ENCODE measurements around the gene PYGB.
"Not testable (repeated sequence)": the region's sequence is repeated elsewhere in the genome, so short reads cannot be mapped to it uniquely, and the experiment has no call there.

Gene PYGB

GRCh38 chr20:25230166-25230831, 17.6 kb upstream of the PYGB start:
- DNase-seq (ENCODE audit: low read depth in 2 of 2): no peak

DNA sequence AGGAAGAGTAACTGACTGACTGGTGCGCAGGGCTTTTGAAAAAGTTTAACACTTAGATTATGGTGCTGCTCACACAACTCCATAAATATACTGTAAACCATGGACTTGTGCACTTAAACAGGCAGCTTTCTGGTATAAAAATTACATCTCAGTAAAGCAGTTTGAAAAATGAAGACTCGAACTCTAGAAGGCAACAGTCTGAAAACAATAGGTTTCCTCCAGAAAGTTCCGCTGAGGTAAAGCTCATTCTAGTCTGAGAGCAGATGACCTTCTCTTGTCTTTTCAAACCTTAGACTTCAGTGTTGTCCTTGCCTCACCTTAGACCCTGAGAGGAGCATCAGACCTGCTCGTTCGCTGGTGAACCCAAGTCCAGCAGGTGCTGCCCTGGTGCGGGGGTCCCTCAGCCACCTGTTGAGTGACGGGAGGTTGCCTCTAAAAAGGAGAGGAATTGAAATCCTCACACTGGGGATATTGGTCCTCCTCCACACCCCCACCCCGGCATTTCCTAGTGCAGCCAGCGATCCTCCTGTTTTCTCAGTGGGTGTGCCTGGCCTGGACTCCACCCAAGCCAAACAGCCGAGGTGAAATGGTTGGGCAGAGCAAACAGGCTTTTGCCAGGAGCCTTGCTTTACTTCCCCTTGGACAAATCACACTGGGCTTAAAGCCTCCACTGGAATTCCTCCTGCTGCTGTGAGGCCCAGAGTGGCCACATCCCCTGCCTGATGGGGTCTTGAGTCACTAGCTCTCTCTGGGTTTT, 14.7 kb upstream of the PYGB start:
- DNase-seq (ENCODE audit: low read depth in 2 of 2): no peak

DNA sequence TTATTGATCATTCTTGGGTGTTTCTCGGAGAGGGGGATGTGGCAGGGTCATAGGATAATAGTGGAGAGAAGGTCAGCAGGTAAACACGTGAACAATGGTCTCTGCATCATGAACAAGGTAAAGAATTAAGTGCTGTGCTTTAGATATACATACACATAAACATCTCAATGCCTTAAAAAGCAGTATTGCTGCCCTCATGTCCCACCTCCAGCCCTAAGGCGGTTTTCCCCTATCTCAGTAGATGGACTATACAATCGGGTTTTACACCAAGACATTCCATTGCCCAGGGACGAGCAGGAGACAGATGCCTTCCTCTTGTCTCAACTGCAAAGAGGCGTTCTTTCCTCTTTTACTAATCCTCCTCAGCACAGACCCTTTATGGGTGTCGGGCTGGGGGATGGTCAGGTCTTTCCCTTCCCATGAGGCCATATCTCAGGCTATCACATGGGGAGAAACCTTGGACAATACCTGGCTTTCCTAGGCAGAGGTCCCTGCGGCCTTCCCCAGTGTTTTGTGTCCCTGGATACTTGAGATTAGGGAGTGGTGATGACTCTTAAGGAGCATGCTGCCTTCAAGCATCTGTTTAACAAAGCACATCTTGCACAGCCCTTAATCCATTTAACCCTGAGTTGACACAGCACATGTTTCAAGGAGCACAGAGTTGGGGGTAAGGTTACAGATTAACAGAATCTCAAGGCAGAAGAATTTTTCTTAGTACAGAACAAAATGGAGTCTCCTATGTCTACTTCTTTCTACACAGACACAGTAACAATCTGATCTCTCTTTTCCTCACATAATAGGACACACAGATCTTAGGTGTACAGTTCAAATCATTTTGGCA, 13.7 kb upstream of the PYGB start:
- DNase-seq (ENCODE audit: low read depth in 2 of 2): not testable (repeated sequence)

- DNase-seq (ENCODE audit: low read depth in 2 of 2): no peak
Measured at GRCh38 chr20:25236450-25237304, 11.2 kb upstream of the PYGB start.

DNA sequence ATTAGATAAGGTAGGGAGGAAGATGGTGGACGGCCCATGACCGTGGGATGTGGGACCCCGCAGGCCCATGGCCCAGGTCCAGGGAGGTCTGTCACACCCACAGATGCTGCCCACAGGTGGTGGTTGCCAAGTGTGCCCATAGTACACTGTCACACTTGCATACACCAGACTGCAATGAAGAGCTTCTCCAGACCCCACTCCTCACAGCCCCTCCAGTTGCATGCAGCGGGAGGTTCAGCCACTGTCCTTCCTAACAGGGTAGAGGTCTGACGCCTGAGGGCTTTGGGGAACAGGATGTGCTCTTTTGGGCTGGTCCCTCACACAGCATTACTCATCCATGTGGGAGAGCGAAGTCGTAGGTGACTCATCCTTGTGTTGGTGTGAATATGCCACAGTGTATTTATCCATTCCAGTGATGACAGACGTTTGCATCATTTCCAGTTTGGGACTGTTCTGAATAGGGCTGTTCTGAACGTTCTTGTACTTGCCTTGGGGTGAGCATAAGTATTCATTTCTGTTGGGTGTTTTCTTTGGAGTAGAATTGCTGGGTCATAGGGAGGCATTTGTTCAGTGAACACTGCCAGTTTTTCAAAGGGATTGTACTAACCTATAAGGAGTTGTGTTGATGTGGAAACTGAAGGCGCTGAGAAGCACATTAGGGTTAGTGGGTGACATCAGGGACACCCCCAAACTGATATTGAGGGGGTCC, 10.1 kb upstream of the PYGB start:
- peak in 1 of 2 experiments; percentile 56 for DNase-seq (ENCODE audit: low read depth in 2 of 2)

DNA sequence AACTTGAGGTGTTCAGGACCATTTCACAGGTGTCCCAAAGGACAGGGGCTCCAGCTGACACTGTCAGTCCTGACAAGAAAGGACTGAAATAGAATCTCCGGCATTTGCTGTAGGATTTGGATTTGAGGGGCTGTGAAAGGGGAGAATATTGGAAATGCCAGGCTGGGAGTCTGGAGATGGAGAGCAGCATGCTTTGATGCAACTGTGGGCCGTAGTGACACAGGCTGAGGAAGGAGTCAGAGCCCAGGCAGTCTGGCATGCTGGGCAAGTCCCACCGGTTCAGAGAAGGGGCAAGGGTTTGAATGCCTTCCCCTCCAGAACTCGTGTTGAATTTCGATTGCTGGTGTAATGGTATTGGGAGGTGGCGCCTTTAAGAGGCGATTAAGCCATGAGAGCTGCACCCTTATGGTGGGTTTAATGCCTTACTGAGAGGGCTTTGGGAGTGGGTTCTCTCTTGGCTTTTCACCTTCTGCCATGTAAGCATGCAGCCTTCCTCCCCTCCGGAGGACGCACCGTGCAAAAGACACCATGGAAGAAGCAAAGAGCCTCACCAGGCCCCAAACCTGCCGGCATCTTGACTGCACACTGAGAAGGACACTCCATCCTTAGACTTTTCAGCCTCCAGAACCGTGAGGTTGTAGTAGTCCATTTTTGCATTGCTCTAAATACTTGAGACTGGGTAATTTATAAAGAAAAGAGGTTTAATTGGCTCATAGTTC, 9.4 kb upstream of the PYGB start:
- DNase-seq (ENCODE audit: low read depth in 2 of 2): no peak

DNA sequence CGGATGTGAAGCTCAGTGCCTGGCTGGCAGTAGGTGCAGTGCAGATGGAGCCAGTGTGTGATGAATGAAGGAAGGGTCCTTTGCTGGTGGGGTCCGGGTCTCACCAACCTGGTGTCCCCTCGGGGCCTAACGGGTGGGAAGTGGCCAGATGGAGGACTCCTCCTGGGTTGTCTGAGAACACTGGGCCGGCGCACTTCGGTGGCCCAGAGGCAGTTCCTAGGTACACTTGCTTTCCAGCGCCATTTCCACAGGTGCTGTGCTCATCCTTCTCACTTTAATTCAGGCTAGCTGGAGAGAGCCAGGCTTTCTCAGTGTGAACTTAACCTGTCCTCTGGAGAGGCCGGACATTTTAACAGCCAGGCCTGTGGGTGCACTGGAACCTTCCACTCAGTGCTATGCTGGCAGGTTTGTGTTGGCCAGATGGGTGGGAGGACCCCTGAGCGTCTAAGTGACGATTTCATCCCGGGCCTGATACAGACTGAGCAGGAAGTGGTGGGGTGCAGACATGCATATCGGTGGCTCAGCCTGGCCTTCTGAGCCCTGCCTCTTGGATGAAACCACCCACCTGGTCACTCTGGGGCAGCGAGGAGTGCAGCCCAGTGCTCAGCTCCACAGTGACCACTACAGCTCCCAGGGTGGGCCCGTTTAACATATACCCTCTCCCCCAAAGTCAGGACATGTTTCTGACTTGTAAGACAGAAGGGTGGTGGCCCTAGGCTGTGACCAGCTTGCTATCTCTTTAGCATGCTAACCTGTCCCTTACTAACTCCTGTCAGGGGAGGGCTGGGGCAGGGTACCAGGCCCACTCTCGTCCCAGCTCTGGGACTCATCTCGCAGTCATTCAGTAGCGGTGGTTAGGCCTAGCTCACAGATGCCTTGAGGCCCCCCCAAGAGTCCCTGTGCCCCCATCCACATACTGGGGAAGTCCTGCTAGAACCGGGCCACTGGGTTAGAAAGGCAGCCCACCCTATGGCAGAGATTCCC, 8.2 kb upstream of the PYGB start:
- DNase-seq (ENCODE audit: low read depth in 2 of 2): no peak

- not testable (repeated sequence) for DNase-seq (ENCODE audit: low read depth in 2 of 2)
Measured at GRCh38 chr20:25240851-25241658, 6.8 kb upstream of the PYGB start.

GRCh38 chr20:25241659-25241955, 6.3 kb upstream of the PYGB start:
- not testable (repeated sequence) for DNase-seq (ENCODE audit: low read depth in 2 of 2)

DNA sequence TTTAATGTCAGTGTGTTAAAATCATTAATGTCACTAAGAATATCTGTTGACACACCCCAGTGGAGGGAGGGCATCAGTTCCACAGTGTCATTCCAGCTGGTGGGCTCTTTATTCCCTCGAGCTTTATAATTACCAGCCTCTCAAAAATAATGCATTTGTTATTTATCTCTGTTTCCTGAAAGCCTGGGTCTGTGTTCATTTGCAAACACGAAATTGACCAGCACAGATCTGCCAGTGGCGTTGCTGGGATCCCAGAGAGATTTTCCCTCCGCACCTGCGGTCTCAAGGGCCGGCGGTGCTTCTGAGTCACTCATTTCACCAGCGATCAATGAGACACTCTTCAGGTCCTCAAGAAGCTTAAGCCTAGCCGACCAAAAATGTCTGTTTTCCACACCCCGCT, 5.7 kb upstream of the PYGB start:
- DNase-seq (ENCODE audit: low read depth in 2 of 2): no peak

GRCh38 chr20:25243416-25243979, 4.4 kb upstream of the PYGB start:
- DNase-seq (ENCODE audit: low read depth in 2 of 2): no peak

DNA sequence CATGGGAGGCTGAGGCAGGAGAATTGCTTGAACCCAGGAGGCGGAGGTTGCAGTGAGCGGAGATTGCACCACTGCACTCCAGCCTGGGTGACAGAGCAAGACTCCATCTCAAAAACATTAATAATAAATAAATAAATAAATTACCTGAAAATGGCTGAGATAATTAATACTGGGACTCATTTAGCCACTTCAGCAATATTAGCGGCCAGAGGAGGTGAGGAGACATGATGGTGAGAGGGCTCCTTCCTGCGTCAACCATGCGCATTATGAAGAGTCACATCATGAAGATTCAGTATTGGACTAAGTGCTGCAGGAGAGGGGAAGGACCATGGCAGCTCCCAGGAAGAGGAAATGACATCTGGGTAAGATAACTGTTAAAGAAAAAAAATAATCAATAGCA, 2.9 kb upstream of the PYGB start:
- no peak for DNase-seq (ENCODE audit: low read depth in 2 of 2)

DNA sequence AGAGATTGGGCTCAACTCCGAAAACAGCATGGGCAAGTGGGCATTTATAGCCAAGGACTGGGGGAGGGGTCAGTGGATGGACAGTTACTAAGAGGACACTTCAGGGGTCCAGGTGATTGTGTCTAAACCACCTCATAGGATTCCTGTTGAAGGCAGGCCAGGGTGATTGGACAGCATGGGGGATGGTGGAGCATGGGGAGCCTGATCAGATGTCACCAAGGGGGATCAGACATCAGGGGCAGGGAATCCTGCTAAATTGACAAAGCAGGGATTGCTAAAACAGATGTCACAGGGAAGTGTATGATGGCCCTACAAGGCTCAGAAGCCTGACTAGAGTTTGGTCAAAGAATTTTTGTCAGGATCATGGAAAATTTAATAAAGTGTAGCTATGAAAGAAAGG, 2.4 kb upstream of the PYGB start:
- no peak for DNase-seq (ENCODE audit: low read depth in 2 of 2)

- DNase-seq (ENCODE audit: low read depth in 2 of 2): no peak
Measured at GRCh38 chr20:25246182-25246999, 1.5 kb upstream of the PYGB start.

DNA sequence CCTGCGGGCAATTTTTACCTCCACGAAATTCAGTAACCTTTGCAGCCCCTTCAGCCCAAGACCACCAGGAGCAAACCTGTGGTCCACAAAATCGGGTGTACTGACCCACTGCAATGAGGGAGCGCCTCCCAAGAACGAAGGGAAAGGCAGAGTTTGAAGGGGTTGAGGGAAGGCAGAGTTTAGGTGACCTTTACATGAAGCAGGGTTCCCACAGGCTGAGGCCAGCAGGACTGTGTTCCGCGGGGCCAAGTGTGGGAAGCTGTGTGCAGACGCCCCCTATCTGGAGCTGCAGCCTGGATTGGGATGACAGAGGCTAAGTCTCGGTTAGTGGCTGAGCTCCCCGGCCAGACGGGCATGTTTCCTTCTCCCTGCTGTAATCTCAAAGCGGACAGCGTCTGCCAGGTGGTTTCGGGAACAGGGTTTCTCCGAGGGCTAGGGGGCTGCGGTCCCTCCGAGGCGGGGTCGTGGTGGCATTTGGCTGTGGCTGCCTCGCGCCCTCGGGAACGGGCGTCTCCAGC, 826 bp upstream of the PYGB start:
- DNase-seq (ENCODE audit: low read depth in 2 of 2): no peak

GRCh38 chr20:25247518-25247955, 348 bp upstream of the PYGB start:
- DNase-seq (ENCODE audit: low read depth in 2 of 2): no peak

- DNase-seq (ENCODE audit: low read depth in 2 of 2): no peak
Measured at GRCh38 chr20:25248786-25249172, 894 bp downstream of the PYGB start.

Data from stimulated activated CD4-positive, alpha-beta T cell treated with anti-CD3 and anti-CD28 coated beads, Interleukin-12 subunit alpha, Interleukin-12 subunit beta, amount 100 ng/mL, for 24 hours (primary cell).